Osteoblast (primary cell): ENCODE measurements around the gene MED13L. TPM values are rescaled to one million over a fixed set of nuclear protein-coding genes. Genes with fewer than 3 reads are reported as not detected.

Experiments used
- DNase-seq: peaks from one replicate; pipeline ENCODE4 v3.0.0; 2011; ENCODE audit warnings: low spot score, mixed read lengths; ENCODE audit not compliant: insufficient read length; ENCODE audit errors: missing footprints
- H2AFZ ChIP-seq: 2 replicates; pipeline ENCODE4 v1.6.0; 2011; ENCODE audit warnings: mild to moderate bottlenecking, low read length
- H3K27ac ChIP-seq: 2 replicates; pipeline ENCODE4 v1.5.1; 2011; ENCODE audit warnings: mild to moderate bottlenecking, low read depth, low read length, moderate library complexity
- H3K27me3 ChIP-seq: 2 replicates; pipeline ENCODE4 v1.6.0; 2012; ENCODE audit warnings: mild to moderate bottlenecking, control low read depth, inconsistent platforms, low read length, moderate library complexity; ENCODE audit not compliant: insufficient read depth
- H3K36me3 ChIP-seq: 2 replicates; pipeline ENCODE4 v1.5.1; 2011; ENCODE audit warnings: mild to moderate bottlenecking, low read length, control low read depth, moderate library complexity; ENCODE audit not compliant: insufficient read depth
- H3K4me1 ChIP-seq: 2 replicates; pipeline ENCODE4 v1.5.1; 2011; ENCODE audit warnings: mild to moderate bottlenecking, low read length, control low read depth, moderate library complexity; ENCODE audit not compliant: insufficient read depth
- H3K4me2 ChIP-seq: 2 replicates; pipeline ENCODE4 v1.6.0; 2011; ENCODE audit warnings: mild to moderate bottlenecking, low read length; ENCODE audit not compliant: insufficient read depth
- H3K4me3 ChIP-seq: fragments of 200-600 bp; sonication (generic); 3 replicates; pipeline ENCODE4 v1.5.1; 2012; ENCODE audit warnings: mild to moderate bottlenecking, low read length, inconsistent platforms; ENCODE audit not compliant: insufficient read depth
- H3K79me2 ChIP-seq: 2 replicates; pipeline ENCODE4 v1.6.0; 2012; ENCODE audit warnings: mild to moderate bottlenecking, low read length, control low read depth, inconsistent platforms; ENCODE audit not compliant: insufficient read depth
- H3K9me3 ChIP-seq: 2 replicates; pipeline ENCODE4 v1.5.1; 2011; ENCODE audit warnings: low read depth, low read length, control low read depth
- H4K20me1 ChIP-seq: 2 replicates; pipeline ENCODE4 v1.6.0; 2012; ENCODE audit warnings: mild to moderate bottlenecking, low read length, control low read depth; ENCODE audit not compliant: insufficient read depth
- total RNA-seq: library from RNA; depleted of rRNA; stranded (reverse); fragments of >200 nt; gene quantifications from 2 replicates; pipeline ENCODE4 v1.2.3, GENCODE V29; 2012
- TF ChIP-seq, protein P1 (sequence below): IDR thresholded peaks from 2 replicates; pipeline ENCODE4 v1.5.1; 2011; ENCODE audit warnings: mild to moderate bottlenecking, low read depth, low read length, moderate library complexity; ENCODE audit errors: extremely low read depth

MED13L gene
- total RNA-seq, 1 donor = 359 TPM

- peaks cover 78% of the 10 kb centered on the region for H4K20me1 ChIP-seq
- H3K9me3 ChIP-seq = no peaks in the 10 kb centered on the region
- DNase-seq = no peak
- H3K36me3 ChIP-seq = no peaks in the 10 kb centered on the region
- peaks cover 100% of the 10 kb centered on the region for H3K79me2 ChIP-seq
- H3K27ac ChIP-seq = no peak overlapping the region
- H3K4me3 ChIP-seq = no peak overlapping the region
- TF ChIP-seq, protein P1, sequence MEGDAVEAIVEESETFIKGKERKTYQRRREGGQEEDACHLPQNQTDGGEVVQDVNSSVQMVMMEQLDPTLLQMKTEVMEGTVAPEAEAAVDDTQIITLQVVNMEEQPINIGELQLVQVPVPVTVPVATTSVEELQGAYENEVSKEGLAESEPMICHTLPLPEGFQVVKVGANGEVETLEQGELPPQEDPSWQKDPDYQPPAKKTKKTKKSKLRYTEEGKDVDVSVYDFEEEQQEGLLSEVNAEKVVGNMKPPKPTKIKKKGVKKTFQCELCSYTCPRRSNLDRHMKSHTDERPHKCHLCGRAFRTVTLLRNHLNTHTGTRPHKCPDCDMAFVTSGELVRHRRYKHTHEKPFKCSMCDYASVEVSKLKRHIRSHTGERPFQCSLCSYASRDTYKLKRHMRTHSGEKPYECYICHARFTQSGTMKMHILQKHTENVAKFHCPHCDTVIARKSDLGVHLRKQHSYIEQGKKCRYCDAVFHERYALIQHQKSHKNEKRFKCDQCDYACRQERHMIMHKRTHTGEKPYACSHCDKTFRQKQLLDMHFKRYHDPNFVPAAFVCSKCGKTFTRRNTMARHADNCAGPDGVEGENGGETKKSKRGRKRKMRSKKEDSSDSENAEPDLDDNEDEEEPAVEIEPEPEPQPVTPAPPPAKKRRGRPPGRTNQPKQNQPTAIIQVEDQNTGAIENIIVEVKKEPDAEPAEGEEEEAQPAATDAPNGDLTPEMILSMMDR = no peak
- no peak overlapping the region for H3K4me2 ChIP-seq
- H2AFZ ChIP-seq = no peak overlapping the region
- H3K4me1 ChIP-seq = peaks cover 9% of the 10 kb centered on the region
- H3K27me3 ChIP-seq = no peaks in the 10 kb centered on the region
Measured at GRCh38 chr12:116177017-116177416, 100.5 kb downstream of the MED13L start.

DNA sequence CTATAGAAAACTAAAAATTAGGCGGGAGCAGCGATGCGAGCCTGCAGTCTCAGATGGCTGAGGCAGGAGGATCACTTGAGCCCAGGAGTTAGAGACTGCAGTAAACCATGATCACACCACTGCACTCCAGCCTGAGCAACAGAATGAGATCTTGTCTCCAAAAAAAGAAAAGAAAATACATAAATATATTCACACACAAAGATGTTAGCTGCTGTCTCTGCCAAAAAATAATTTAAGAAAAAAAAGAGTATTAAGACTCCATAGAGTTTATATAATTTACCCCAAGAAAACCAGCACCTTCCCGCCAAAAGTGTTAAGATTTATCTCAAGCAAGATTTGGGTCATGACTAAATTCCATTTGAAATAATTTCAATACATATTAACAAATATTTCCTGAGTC lies 102.6 kb downstream of the MED13L start:
- H3K4me2 ChIP-seq = no peak overlapping the region
- no peak overlapping the region for H3K27ac ChIP-seq
- TF ChIP-seq, protein P1 = no peak
- no peak overlapping the region for H2AFZ ChIP-seq
- H3K79me2 ChIP-seq = peaks cover 100% of the 10 kb centered on the region
- H3K4me1 ChIP-seq = peaks cover 19% of the 10 kb centered on the region
- H3K9me3 ChIP-seq = no peaks in the 10 kb centered on the region
- H4K20me1 ChIP-seq = peaks cover 84% of the 10 kb centered on the region
- H3K36me3 ChIP-seq = no peaks in the 10 kb centered on the region
- H3K27me3 ChIP-seq = no peaks in the 10 kb centered on the region
- H3K4me3 ChIP-seq = no peak overlapping the region
- DNase-seq = no peak

DNA sequence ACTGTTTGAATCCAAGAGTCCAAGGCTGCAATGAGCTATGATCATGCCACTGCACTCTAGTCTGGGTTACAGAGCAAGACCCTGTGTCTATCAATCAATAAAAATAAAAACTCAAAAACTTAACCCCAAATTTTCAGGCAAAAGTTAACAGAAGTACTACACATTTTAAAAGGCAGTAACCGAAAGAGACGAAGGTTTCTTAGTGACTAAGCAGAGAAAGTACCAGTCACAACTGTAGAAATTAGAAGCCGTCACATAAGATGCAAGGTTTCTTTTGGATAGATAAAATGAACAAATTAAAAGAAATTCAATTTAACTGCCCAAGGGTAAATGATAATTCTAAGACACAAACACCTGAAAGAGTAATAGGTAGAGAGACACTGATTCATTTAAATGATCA lies 103.5 kb downstream of the MED13L start:
- peaks cover 100% of the 10 kb centered on the region for H3K79me2 ChIP-seq
- H3K36me3 ChIP-seq = no peaks in the 10 kb centered on the region
- H3K27me3 ChIP-seq = no peaks in the 10 kb centered on the region
- peaks cover 19% of the 10 kb centered on the region for H3K4me1 ChIP-seq
- no peak for DNase-seq
- no peak overlapping the region for H3K4me2 ChIP-seq
- TF ChIP-seq, protein P1 = no peak
- no peak overlapping the region for H3K27ac ChIP-seq
- no peak overlapping the region for H3K4me3 ChIP-seq
- no peaks in the 10 kb centered on the region for H3K9me3 ChIP-seq
- peaks cover 84% of the 10 kb centered on the region for H4K20me1 ChIP-seq
- H2AFZ ChIP-seq = no peak overlapping the region

GRCh38 chr12:116172224-116172849 lies 105.2 kb downstream of the MED13L start:
- Histone ChIP-seq H3K27me3 (no peaks in the 10 kb centered on the region), H3K79me2 (peaks cover 99% of the 10 kb centered on the region), H3K4me1 (peaks cover 19% of the 10 kb centered on the region), H4K20me1 (peaks cover 78% of the 10 kb centered on the region), H3K9me3 (no peaks in the 10 kb centered on the region), H2AFZ (no peak overlapping the region), H3K4me2 (peak overlapping the region; percentile 57), H3K27ac (peak overlapping the region; percentile 45), H3K4me3 (no peak overlapping the region), H3K36me3 (no peaks in the 10 kb centered on the region)
- no peak for DNase-seq
- TF ChIP-seq, protein P1 = no peak
